Measurements from ENCODE around the gene DPH5. TPM values are rescaled to one million over a fixed set of nuclear protein-coding genes. Genes with fewer than 3 reads are reported as not detected.
"Not testable (repeated sequence)": the region's sequence is repeated elsewhere in the genome, so short reads cannot be mapped to it uniquely, and the experiment has no call there.

DPH5 gene
- total and polyA plus RNA-seq, 2 donors (not counting 3 experiments of a cell fraction or from before 2014, with no cell fraction given) = 37.2 to 43.6 TPM

GRCh38 chr1:100948721-100949405 lies 76.7 kb downstream of the DPH5 start:
- CTCF ChIA-PET, POLR2A ChIA-PET: not testable (repeated sequence)
- H3K79me2 ChIP-seq (ENCODE audit: control insufficient read depth, insufficient read depth, low read length) = peaks cover 11% of the 10 kb centered on the region

GRCh38 chr1:100947816-100948215 lies 77.8 kb downstream of the DPH5 start:
- BruUV-seq (replicated peaks); FAIRE-seq; H3K9me3 ChIP-seq (replicated peaks; ENCODE audit: control insufficient read depth, insufficient read depth, low read length); intact Hi-C loops (cut with micrococcal nuclease); H2AFZ ChIP-seq (ENCODE audit: low read depth, low read length); H3K27me3 ChIP-seq (ENCODE audit: control insufficient read depth in 2 of 2, insufficient read depth in 2 of 2, low read length in 2 of 2); H3K27ac ChIP-seq (ENCODE audit: insufficient read depth, low read depth, low read length); H4K20me1 ChIP-seq (replicated peaks; ENCODE audit: control insufficient read depth, extremely low read depth, insufficient read depth, low read length); CTCF ChIA-PET; H3K36me3 ChIP-seq (ENCODE audit: control insufficient read depth in 2 of 2, extremely low read depth in 1 of 2, insufficient read depth in 2 of 2, low read length in 2 of 2); H3K4me2 ChIP-seq (ENCODE audit: insufficient read depth, low read length); H3K9ac ChIP-seq (replicated peaks; ENCODE audit: extremely low read depth, insufficient read depth, low read length); H3K4me3 ChIP-seq (replicated peaks in 1 of 3; ENCODE audit: insufficient read depth in 1 of 3, low read depth in 1 of 3, low read length in 3 of 3); H3K9me1 ChIP-seq (replicated peaks; ENCODE audit: control insufficient read depth, extremely low read depth, insufficient read depth, low read length); POLR2A ChIA-PET; H3K4me1 ChIP-seq (ENCODE audit: control insufficient read depth, extremely low read depth, insufficient read depth, low read length); dilution Hi-C loops (cut with MboI; ENCODE audit: extremely low pct_ligation_motif_present, low sequenced_read_pairs); DNase-seq (ENCODE audit: low read depth, low spot score): not testable (repeated sequence)
- H3K79me2 ChIP-seq (ENCODE audit: control insufficient read depth, insufficient read depth, low read length) = peaks cover 11% of the 10 kb centered on the region

More at GRCh38 chr1:100948721-100949405, 76.7 kb downstream of the DPH5 start:
- dilution Hi-C loops (cut with MboI; ENCODE audit: extremely low pct_ligation_motif_present, low sequenced_read_pairs); H3K4me2 ChIP-seq (ENCODE audit: insufficient read depth, low read length); intact Hi-C loops (cut with micrococcal nuclease); H4K20me1 ChIP-seq (replicated peaks; ENCODE audit: control insufficient read depth, extremely low read depth, insufficient read depth, low read length); FAIRE-seq; H3K36me3 ChIP-seq (ENCODE audit: control insufficient read depth in 2 of 2, extremely low read depth in 1 of 2, insufficient read depth in 2 of 2, low read length in 2 of 2); BruUV-seq (replicated peaks); H2AFZ ChIP-seq (ENCODE audit: low read depth, low read length); H3K4me3 ChIP-seq (replicated peaks in 1 of 3; ENCODE audit: insufficient read depth in 1 of 3, low read depth in 1 of 3, low read length in 3 of 3); H3K9me3 ChIP-seq (replicated peaks; ENCODE audit: control insufficient read depth, insufficient read depth, low read length); DNase-seq (ENCODE audit: low read depth, low spot score); H3K27ac ChIP-seq (ENCODE audit: insufficient read depth, low read depth, low read length); H3K27me3 ChIP-seq (ENCODE audit: control insufficient read depth in 2 of 2, insufficient read depth in 2 of 2, low read length in 2 of 2); H3K9me1 ChIP-seq (replicated peaks; ENCODE audit: control insufficient read depth, extremely low read depth, insufficient read depth, low read length); H3K9ac ChIP-seq (replicated peaks; ENCODE audit: extremely low read depth, insufficient read depth, low read length): not testable (repeated sequence)
- peaks cover 10% of the 10 kb centered on the region for H3K4me1 ChIP-seq (ENCODE audit: control insufficient read depth, extremely low read depth, insufficient read depth, low read length)

GRCh38 chr1:100946064-100946463 lies 79.5 kb downstream of the DPH5 start:
- H3K9me3 ChIP-seq (replicated peaks; ENCODE audit: control insufficient read depth, insufficient read depth, low read length); BruUV-seq (replicated peaks); H3K4me2 ChIP-seq (ENCODE audit: insufficient read depth, low read length); FAIRE-seq; CTCF ChIA-PET; DNase-seq (ENCODE audit: low read depth, low spot score); H3K4me3 ChIP-seq (replicated peaks in 1 of 3; ENCODE audit: insufficient read depth in 1 of 3, low read depth in 1 of 3, low read length in 3 of 3); H2AFZ ChIP-seq (ENCODE audit: low read depth, low read length); dilution Hi-C loops (cut with MboI; ENCODE audit: extremely low pct_ligation_motif_present, low sequenced_read_pairs); H4K20me1 ChIP-seq (replicated peaks; ENCODE audit: control insufficient read depth, extremely low read depth, insufficient read depth, low read length); intact Hi-C loops (cut with micrococcal nuclease); H3K9ac ChIP-seq (replicated peaks; ENCODE audit: extremely low read depth, insufficient read depth, low read length); H3K4me1 ChIP-seq (ENCODE audit: control insufficient read depth, extremely low read depth, insufficient read depth, low read length); POLR2A ChIA-PET; H3K27ac ChIP-seq (ENCODE audit: insufficient read depth, low read depth, low read length); H3K9me1 ChIP-seq (replicated peaks; ENCODE audit: control insufficient read depth, extremely low read depth, insufficient read depth, low read length); H3K27me3 ChIP-seq (ENCODE audit: control insufficient read depth in 2 of 2, insufficient read depth in 2 of 2, low read length in 2 of 2); H3K36me3 ChIP-seq (ENCODE audit: control insufficient read depth in 2 of 2, extremely low read depth in 1 of 2, insufficient read depth in 2 of 2, low read length in 2 of 2): not testable (repeated sequence)
- H3K79me2 ChIP-seq (ENCODE audit: control insufficient read depth, insufficient read depth, low read length) = peaks cover 11% of the 10 kb centered on the region

Data from endothelial cell of umbilical vein (primary cell).